ENCODE results near the gene UHRF2.
"Not testable (repeated sequence)": the region's sequence is repeated elsewhere in the genome, so short reads cannot be mapped to it uniquely, and the experiment has no call there.

Gene UHRF2

DNA sequence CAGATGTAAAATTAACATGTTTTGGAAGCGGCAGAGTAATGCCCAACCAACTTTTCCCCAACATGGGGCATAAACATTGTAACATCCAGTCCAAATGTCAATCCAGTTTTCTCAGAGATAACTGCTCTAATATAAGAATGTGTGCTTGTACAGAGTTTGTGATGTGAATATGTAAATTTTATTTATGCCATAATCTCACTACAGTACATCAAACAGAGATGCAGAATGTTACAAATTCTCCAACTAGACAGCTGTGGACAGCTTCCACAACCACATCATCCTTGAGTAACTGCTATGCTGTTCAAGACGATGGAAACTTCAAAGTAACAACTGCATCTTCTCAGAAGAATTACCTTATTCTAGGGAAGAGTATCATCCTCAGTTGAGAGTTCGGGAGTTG, 122.6 kb downstream of the UHRF2 start:
- peaks cover 69% of the 10 kb centered on the region for H3K36me3 ChIP-seq (ENCODE audit: control insufficient read depth, insufficient read depth, low read length)

DNA sequence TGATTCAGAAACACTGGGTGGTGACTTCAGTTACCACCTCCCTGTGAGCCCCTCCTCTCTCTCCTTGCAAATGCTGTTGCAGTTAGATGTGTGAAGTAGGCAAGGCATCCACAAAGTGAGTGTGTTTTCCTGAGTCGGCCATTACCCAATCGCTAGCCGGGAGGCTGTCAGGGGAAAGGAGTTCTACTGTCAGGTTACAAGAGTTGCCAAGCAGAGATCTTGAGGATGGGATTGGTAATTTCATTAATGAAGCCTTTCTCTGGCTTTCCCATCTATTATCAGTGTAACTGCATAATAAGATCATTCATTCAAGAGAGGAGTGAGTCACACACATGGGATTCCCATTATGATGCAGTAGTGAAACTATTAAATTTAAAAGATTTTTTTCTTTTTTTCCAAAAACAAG, 125.7 kb downstream of the UHRF2 start:
- H3K9ac ChIP-seq (ENCODE audit: low read depth, low read length) = no peak overlapping the region
- H3K9me3 ChIP-seq (ENCODE audit: control insufficient read depth, insufficient read depth, low read length) = no peaks in the 10 kb centered on the region
- no peaks in the 10 kb centered on the region for H3K4me1 ChIP-seq (ENCODE audit: control insufficient read depth, insufficient read depth, low read length)
- H3K27ac ChIP-seq (ENCODE audit: low read depth, low read length) = no peak overlapping the region
- H3K4me3 ChIP-seq (ENCODE audit: low read depth, low read length) = no peak overlapping the region
- H3K36me3 ChIP-seq (ENCODE audit: control insufficient read depth, insufficient read depth, low read length) = peaks cover 66% of the 10 kb centered on the region
- H3K27me3 ChIP-seq (ENCODE audit: control insufficient read depth, insufficient read depth, low read length) = no peaks in the 10 kb centered on the region

More for the DNA sequence above, 122.6 kb downstream of the UHRF2 start:
- no peaks in the 10 kb centered on the region for H3K4me1 ChIP-seq (ENCODE audit: control insufficient read depth, insufficient read depth, low read length)
- H3K9ac ChIP-seq (ENCODE audit: low read depth, low read length) = no peak overlapping the region
- no peaks in the 10 kb centered on the region for H3K9me3 ChIP-seq (ENCODE audit: control insufficient read depth, insufficient read depth, low read length)
- no peak overlapping the region for H3K27ac ChIP-seq (ENCODE audit: low read depth, low read length)
- no peak overlapping the region for H3K4me3 ChIP-seq (ENCODE audit: low read depth, low read length)
- no peaks in the 10 kb centered on the region for H3K27me3 ChIP-seq (ENCODE audit: control insufficient read depth, insufficient read depth, low read length)

DNA sequence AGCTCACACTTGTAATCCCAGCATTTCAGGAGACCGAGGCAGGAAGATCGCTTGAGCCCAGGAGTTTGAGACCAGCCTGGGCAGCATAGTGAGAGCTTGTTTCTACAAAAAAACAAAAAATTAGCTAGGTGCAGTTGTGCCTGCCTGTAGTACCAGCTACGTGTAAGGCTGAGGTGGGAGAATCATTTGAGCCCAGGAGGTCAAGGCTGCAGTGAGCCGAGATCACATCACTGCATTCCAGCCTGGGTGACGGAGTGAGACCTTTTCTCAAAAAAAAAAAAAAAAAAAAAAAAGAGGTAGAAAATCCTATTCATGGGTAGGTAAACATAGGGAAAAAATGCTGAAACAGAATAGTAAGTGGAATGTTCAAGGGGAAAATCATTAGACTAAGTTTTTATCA, 129.6 kb downstream of the UHRF2 start:
- H3K36me3 ChIP-seq (ENCODE audit: control insufficient read depth, insufficient read depth, low read length) = peaks cover 59% of the 10 kb centered on the region
- not testable (repeated sequence) for H3K27ac ChIP-seq (ENCODE audit: low read depth, low read length); H3K4me3 ChIP-seq (ENCODE audit: low read depth, low read length); H3K27me3 ChIP-seq (ENCODE audit: control insufficient read depth, insufficient read depth, low read length); H3K9me3 ChIP-seq (ENCODE audit: control insufficient read depth, insufficient read depth, low read length); H3K4me1 ChIP-seq (ENCODE audit: control insufficient read depth, insufficient read depth, low read length); H3K9ac ChIP-seq (ENCODE audit: low read depth, low read length)

DNA sequence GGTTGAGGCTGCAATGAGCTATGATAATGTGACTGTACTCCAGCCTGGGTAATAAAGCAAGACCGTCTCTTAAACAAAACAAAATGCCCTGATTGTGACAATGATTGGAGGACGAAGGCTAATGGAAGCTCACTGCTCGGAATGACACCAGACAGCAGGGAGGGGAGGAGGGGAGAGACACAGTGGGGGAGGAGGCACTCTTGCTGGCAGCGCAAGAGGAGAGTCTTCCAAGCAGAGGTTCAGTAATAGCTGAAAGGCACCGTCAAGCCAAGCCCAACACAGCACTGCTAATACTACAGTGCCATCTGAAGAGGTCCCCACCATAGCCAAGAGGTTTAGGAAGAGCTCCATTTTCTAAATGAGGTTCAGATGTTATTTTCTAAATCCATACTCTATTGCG, 130.2 kb downstream of the UHRF2 start:
- H3K9ac ChIP-seq (ENCODE audit: low read depth, low read length) = no peak overlapping the region
- no peak overlapping the region for H3K4me3 ChIP-seq (ENCODE audit: low read depth, low read length)
- H3K4me1 ChIP-seq (ENCODE audit: control insufficient read depth, insufficient read depth, low read length) = no peaks in the 10 kb centered on the region
- H3K27me3 ChIP-seq (ENCODE audit: control insufficient read depth, insufficient read depth, low read length) = no peaks in the 10 kb centered on the region
- peaks cover 57% of the 10 kb centered on the region for H3K36me3 ChIP-seq (ENCODE audit: control insufficient read depth, insufficient read depth, low read length)
- no peaks in the 10 kb centered on the region for H3K9me3 ChIP-seq (ENCODE audit: control insufficient read depth, insufficient read depth, low read length)
- no peak overlapping the region for H3K27ac ChIP-seq (ENCODE audit: low read depth, low read length)

DNA sequence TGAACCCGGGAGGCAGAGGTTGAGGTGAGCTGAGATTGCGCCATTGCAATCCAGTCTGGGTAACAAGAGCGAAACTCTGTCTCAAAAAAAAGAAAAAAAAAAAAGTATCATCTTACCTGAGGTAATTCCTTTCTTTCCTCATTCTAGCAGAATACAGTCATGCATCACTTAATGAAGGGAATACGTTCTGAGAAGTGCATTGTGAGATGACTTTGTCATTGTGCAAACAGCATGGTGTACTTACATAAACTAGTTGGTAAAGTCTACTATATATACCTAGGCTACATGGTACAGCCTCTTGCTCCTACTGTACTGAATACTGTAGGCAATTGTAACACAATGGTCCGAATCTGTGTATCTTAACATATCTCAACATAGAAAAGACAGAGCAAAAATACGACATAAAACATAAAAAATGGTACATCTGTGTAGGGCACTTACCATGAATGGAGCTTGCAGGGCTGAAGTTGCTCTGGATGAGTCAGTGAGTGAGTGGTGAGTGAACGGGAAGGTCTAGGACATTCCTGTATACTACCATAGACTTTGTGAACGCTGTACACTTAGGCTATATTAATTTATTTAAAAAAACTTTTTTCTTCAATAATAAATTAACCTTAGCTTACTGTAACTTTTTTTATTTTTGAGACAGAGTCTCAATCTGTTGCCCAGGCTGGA, 132.2 kb downstream of the UHRF2 start:
- Histone ChIP-seq H3K36me3 (ENCODE audit: control insufficient read depth, insufficient read depth, low read length) (peaks cover 57% of the 10 kb centered on the region), H3K4me1 (ENCODE audit: control insufficient read depth, insufficient read depth, low read length) (no peaks in the 10 kb centered on the region), H3K4me3 (ENCODE audit: low read depth, low read length) (no peak overlapping the region), H3K27me3 (ENCODE audit: control insufficient read depth, insufficient read depth, low read length) (no peaks in the 10 kb centered on the region), H3K9ac (ENCODE audit: low read depth, low read length) (no peak overlapping the region), H3K9me3 (ENCODE audit: control insufficient read depth, insufficient read depth, low read length) (no peaks in the 10 kb centered on the region), H3K27ac (ENCODE audit: low read depth, low read length) (no peak overlapping the region)

DNA sequence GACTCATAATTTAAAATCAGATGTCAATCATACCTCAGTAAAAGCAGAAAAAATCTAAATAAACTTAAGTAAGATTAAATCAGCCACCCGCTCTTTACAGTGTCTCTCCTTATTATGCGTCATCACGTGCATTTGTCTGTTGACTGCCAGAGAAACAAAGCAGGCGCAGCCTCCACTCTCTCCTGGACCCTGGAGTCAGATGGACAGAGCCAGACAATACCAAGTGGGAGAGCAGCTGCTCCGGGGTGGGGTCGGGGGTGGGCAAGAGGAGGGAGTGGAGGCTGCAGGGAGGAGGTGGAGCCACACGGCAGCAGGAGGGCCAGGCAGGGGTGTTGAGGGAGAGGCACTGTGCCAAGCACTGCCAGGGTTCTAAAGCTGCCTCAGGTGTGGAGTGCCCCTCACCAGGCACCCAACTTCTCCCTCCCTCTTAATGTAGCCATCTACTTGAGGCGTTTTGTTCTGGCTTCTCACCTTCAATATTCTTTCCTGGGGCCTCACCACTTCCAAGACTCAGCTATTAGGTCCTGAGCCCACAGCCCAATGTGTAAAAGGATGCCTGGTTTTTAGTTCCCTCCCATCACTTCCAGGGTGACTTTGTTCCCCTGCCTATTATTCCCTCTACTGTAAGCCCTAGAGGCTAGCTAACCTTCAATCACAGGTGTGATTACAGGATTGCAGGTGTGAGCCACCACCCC, 136.3 kb downstream of the UHRF2 start:
- Histone ChIP-seq H3K9me3 (ENCODE audit: control insufficient read depth, insufficient read depth, low read length) (no peaks in the 10 kb centered on the region), H3K36me3 (ENCODE audit: control insufficient read depth, insufficient read depth, low read length) (peaks cover 68% of the 10 kb centered on the region), H3K27me3 (ENCODE audit: control insufficient read depth, insufficient read depth, low read length) (no peaks in the 10 kb centered on the region)

DNA sequence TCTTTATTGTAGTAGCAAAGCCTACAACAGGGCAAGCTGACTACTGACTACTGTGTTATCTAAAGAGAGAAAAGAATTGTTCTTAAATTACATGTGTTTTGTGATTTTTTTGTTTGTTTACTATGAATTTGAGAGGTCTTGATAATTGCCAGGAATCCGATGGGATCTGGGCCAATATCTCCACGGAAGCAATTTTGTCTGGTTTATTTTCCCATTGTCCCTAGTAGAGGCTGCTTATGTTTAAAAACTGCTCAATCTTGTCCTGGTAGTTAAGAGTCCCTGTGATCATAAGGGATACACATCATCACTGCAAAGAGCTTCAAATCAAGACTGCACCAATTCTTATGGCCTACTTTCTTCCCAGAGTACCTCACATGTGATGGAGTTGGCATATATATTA, 138.1 kb downstream of the UHRF2 start:
- H3K36me3 ChIP-seq (ENCODE audit: control insufficient read depth, insufficient read depth, low read length) = peaks cover 71% of the 10 kb centered on the region
- no peak overlapping the region for H3K27ac ChIP-seq (ENCODE audit: low read depth, low read length)
- H3K9ac ChIP-seq (ENCODE audit: low read depth, low read length) = no peak overlapping the region
- H3K27me3 ChIP-seq (ENCODE audit: control insufficient read depth, insufficient read depth, low read length) = no peaks in the 10 kb centered on the region
- no peaks in the 10 kb centered on the region for H3K9me3 ChIP-seq (ENCODE audit: control insufficient read depth, insufficient read depth, low read length)
- no peaks in the 10 kb centered on the region for H3K4me1 ChIP-seq (ENCODE audit: control insufficient read depth, insufficient read depth, low read length)
- no peak overlapping the region for H3K4me3 ChIP-seq (ENCODE audit: low read depth, low read length)

More for the DNA sequence above, 136.3 kb downstream of the UHRF2 start:
- Histone ChIP-seq H3K4me1 (ENCODE audit: control insufficient read depth, insufficient read depth, low read length) (no peaks in the 10 kb centered on the region), H3K9ac (ENCODE audit: low read depth, low read length) (no peak overlapping the region), H3K27ac (ENCODE audit: low read depth, low read length) (no peak overlapping the region), H3K4me3 (ENCODE audit: low read depth, low read length) (no peak overlapping the region)

DNA sequence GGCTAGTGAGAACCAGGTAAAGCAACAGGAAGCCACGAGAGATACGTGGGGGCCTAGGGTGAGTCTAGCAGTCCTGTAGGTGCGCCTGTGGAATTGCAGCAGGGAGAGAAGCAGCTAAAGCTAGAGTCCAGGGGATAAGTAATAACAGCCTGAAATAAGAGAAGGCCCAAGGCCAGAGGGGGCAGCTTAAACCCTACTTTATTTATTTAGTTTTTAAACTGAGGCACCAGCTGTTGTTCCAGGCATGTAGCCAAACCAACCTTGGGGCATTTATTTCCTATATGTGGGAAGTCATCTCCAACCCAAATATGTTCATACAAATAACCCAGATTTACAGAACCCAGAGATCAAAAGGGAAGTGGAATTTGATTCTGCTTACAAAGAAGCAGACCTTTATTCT, 139.0 kb downstream of the UHRF2 start:
- Histone ChIP-seq H3K27me3 (ENCODE audit: control insufficient read depth, insufficient read depth, low read length) (no peaks in the 10 kb centered on the region), H3K9ac (ENCODE audit: low read depth, low read length) (no peak overlapping the region), H3K4me3 (ENCODE audit: low read depth, low read length) (no peak overlapping the region), H3K36me3 (ENCODE audit: control insufficient read depth, insufficient read depth, low read length) (peaks cover 77% of the 10 kb centered on the region), H3K4me1 (ENCODE audit: control insufficient read depth, insufficient read depth, low read length) (no peaks in the 10 kb centered on the region), H3K9me3 (ENCODE audit: control insufficient read depth, insufficient read depth, low read length) (no peaks in the 10 kb centered on the region), H3K27ac (ENCODE audit: low read depth, low read length) (no peak overlapping the region)

DNA sequence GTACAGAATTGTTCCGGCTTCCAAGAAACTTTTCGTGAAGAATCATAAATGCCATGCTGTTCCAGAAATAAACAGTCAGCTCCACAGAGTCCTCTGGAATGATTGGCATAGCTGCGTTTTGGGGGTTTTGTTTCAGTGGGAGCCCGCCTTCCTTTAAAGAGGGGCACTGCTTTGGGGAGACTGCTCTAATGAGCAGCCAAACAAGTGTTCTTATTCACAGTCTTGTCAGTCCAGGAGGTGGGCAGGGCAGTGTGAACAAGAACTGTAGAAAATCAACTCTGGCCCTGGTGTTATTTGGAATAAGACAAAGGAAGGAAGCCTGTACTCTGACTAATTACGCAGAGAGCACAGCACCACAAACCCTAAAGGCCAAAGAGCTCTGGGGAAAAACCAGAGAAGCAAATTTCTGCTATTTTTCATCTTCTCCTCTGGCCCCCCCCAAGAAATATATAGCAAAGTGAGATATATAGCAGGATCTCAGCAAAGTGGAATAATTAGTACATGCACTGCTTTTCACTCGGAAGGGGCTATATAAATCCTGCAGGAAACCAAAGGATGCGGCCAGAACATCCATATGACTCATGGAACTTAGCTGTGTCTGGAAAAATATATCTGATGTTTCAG, 139.6 kb downstream of the UHRF2 start:
- Histone ChIP-seq H3K9ac (ENCODE audit: low read depth, low read length) (no peak overlapping the region), H3K9me3 (ENCODE audit: control insufficient read depth, insufficient read depth, low read length) (no peaks in the 10 kb centered on the region), H3K27me3 (ENCODE audit: control insufficient read depth, insufficient read depth, low read length) (no peaks in the 10 kb centered on the region), H3K4me3 (ENCODE audit: low read depth, low read length) (no peak overlapping the region), H3K27ac (ENCODE audit: low read depth, low read length) (no peak overlapping the region), H3K4me1 (ENCODE audit: control insufficient read depth, insufficient read depth, low read length) (no peaks in the 10 kb centered on the region), H3K36me3 (ENCODE audit: control insufficient read depth, insufficient read depth, low read length) (peaks cover 73% of the 10 kb centered on the region)

DNA sequence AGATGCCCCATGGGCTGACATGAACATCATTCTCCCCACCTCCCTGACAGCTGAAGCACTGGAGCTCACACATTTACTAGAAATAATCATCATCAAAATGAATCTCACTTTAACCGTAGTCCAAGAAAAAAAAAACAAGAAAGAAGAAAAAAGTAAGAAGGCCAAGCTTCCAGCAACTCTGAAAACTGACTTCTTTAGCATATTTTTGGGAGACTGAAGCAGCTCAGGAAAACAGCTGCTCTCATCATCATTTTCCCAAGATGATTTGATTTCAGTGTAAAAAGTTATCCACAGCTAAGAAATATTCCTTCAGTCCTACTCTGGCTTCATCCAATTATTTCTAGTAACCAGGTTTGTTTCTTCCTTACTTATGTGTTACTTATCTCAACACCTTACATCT, 140.9 kb downstream of the UHRF2 start:
- Histone ChIP-seq H3K4me1 (ENCODE audit: control insufficient read depth, insufficient read depth, low read length) (no peaks in the 10 kb centered on the region), H3K9me3 (ENCODE audit: control insufficient read depth, insufficient read depth, low read length) (no peaks in the 10 kb centered on the region), H3K9ac (ENCODE audit: low read depth, low read length) (no peak overlapping the region), H3K4me3 (ENCODE audit: low read depth, low read length) (no peak overlapping the region), H3K36me3 (ENCODE audit: control insufficient read depth, insufficient read depth, low read length) (peaks cover 75% of the 10 kb centered on the region), H3K27ac (ENCODE audit: low read depth, low read length) (no peak overlapping the region), H3K27me3 (ENCODE audit: control insufficient read depth, insufficient read depth, low read length) (no peaks in the 10 kb centered on the region)
